Measurements from ENCODE around the gene ACOT8. TPM values are rescaled to one million over a fixed set of nuclear protein-coding genes. Genes with fewer than 3 reads are reported as not detected.
"Not testable (repeated sequence)": the region's sequence is repeated elsewhere in the genome, so short reads cannot be mapped to it uniquely, and the experiment has no call there.

The ACOT8 gene
- polyA plus RNA-seq, 2 donors: 24.8 to 26.6 TPM

GRCh38 chr20:45833030-45833882, 23.9 kb downstream of the ACOT8 start, which contains the start of gene SNX21:
TSS of gene SNX21 (plus strand) at chr20:45833799. CDS start at chr20:45833920, 121 bp downstream.
- Histone ChIP-seq H3K4me1 (ENCODE audit: control insufficient read depth in 2 of 2, insufficient read depth in 2 of 2, low read length in 1 of 2) (peaks cover 3 to 12% of the 10 kb centered on the region in 2 donors), H3K27ac (ENCODE audit: low read depth in 2 of 2, low read length in 1 of 2) (peak within 1 kb of the TSS; percentile 85 to 93), H3K36me3 (ENCODE audit: control insufficient read depth in 2 of 2, insufficient read depth in 2 of 2, low read length in 1 of 2) (no peaks in the 10 kb centered on the region), H3K27me3 (ENCODE audit: control insufficient read depth in 1 of 2, insufficient read depth in 2 of 2, low read length in 2 of 2) (no peaks in the 10 kb centered on the region), H3K4me3 (ENCODE audit: low read depth in 1 of 2, low read length in 2 of 2) (peak within 1 kb of the TSS; percentile 68 to 70), H3K9me3 (ENCODE audit: control insufficient read depth in 2 of 2, insufficient read depth in 1 of 2, low read depth in 1 of 2, low read length in 1 of 2) (no peaks in the 10 kb centered on the region)
- 3 to 6% methylated on average over 31 to 35 of the region's 35 CpGs for WGBS, 2 donors

- Histone ChIP-seq H3K4me1 (ENCODE audit: control insufficient read depth in 2 of 2, insufficient read depth in 2 of 2, low read length in 1 of 2) (peaks cover 3 to 12% of the 10 kb centered on the region in 2 donors), H3K9me3 (ENCODE audit: control insufficient read depth in 2 of 2, insufficient read depth in 1 of 2, low read depth in 1 of 2, low read length in 1 of 2) (no peaks in the 10 kb centered on the region), H3K27ac (ENCODE audit: low read depth in 2 of 2, low read length in 1 of 2) (peak overlapping the region; percentile 85 to 93), H3K27me3 (ENCODE audit: control insufficient read depth in 1 of 2, insufficient read depth in 2 of 2, low read length in 2 of 2) (no peaks in the 10 kb centered on the region), H3K4me3 (ENCODE audit: low read depth in 1 of 2, low read length in 2 of 2) (no peak overlapping the region), H3K36me3 (ENCODE audit: control insufficient read depth in 2 of 2, insufficient read depth in 2 of 2, low read length in 1 of 2) (no peaks in the 10 kb centered on the region)
- 84 to 85% methylated on average over 4 of the region's 4 CpGs for WGBS, 2 donors
These were observed 24.6 kb downstream of the ACOT8 start for GRCh38 chr20:45832619-45833018.

GRCh38 chr20:45829673-45830106, 27.5 kb downstream of the ACOT8 start:
- 64 to 76% methylated on average over 4 of the region's 4 CpGs for WGBS, 2 donors
- not testable (repeated sequence) for H3K4me1 ChIP-seq (ENCODE audit: control insufficient read depth in 2 of 2, insufficient read depth in 2 of 2, low read length in 1 of 2); H3K4me3 ChIP-seq (ENCODE audit: low read depth in 1 of 2, low read length in 2 of 2); H3K27me3 ChIP-seq (ENCODE audit: control insufficient read depth in 1 of 2, insufficient read depth in 2 of 2, low read length in 2 of 2); H3K27ac ChIP-seq (ENCODE audit: low read depth in 2 of 2, low read length in 1 of 2); H3K36me3 ChIP-seq (ENCODE audit: control insufficient read depth in 2 of 2, insufficient read depth in 2 of 2, low read length in 1 of 2); H3K9me3 ChIP-seq (ENCODE audit: control insufficient read depth in 2 of 2, insufficient read depth in 1 of 2, low read depth in 1 of 2, low read length in 1 of 2)

GRCh38 chr20:45828589-45828988, 28.6 kb downstream of the ACOT8 start:
- Histone ChIP-seq H3K27ac (ENCODE audit: low read depth in 2 of 2, low read length in 1 of 2) (peak overlapping the region; percentile 34 to 62), H3K4me1 (ENCODE audit: control insufficient read depth in 2 of 2, insufficient read depth in 2 of 2, low read length in 1 of 2) (peaks cover 0 to 8% of the 10 kb centered on the region in 2 donors), H3K36me3 (ENCODE audit: control insufficient read depth in 2 of 2, insufficient read depth in 2 of 2, low read length in 1 of 2) (no peaks in the 10 kb centered on the region), H3K4me3 (ENCODE audit: low read depth in 1 of 2, low read length in 2 of 2) (no peak overlapping the region), H3K27me3 (ENCODE audit: control insufficient read depth in 1 of 2, insufficient read depth in 2 of 2, low read length in 2 of 2) (peaks cover 0 to 2% of the 10 kb centered on the region in 2 donors), H3K9me3 (ENCODE audit: control insufficient read depth in 2 of 2, insufficient read depth in 1 of 2, low read depth in 1 of 2, low read length in 1 of 2) (no peaks in the 10 kb centered on the region)
- 42 to 71% methylated on average over 2 of the region's 2 CpGs for WGBS, 2 donors

- Histone ChIP-seq H3K4me1 (ENCODE audit: control insufficient read depth in 2 of 2, insufficient read depth in 2 of 2, low read length in 1 of 2) (peaks cover 3 to 13% of the 10 kb centered on the region in 2 donors), H3K9me3 (ENCODE audit: control insufficient read depth in 2 of 2, insufficient read depth in 1 of 2, low read depth in 1 of 2, low read length in 1 of 2) (no peaks in the 10 kb centered on the region), H3K27me3 (ENCODE audit: control insufficient read depth in 1 of 2, insufficient read depth in 2 of 2, low read length in 2 of 2) (peaks cover 0 to 2% of the 10 kb centered on the region in 2 donors), H3K4me3 (ENCODE audit: low read depth in 1 of 2, low read length in 2 of 2) (no peak overlapping the region), H3K27ac (ENCODE audit: low read depth in 2 of 2, low read length in 1 of 2) (peak overlapping the region in 1 of 2 donors; percentile 29), H3K36me3 (ENCODE audit: control insufficient read depth in 2 of 2, insufficient read depth in 2 of 2, low read length in 1 of 2) (no peaks in the 10 kb centered on the region)
- 74 to 84% methylated on average over 6 of the region's 6 CpGs for WGBS, 2 donors
These were observed 29.5 kb downstream of the ACOT8 start for GRCh38 chr20:45827712-45828111.

- no peak within 1 kb of the TSS for H3K4me3 ChIP-seq (ENCODE audit: low read depth in 1 of 2, low read length in 2 of 2)
- H3K9me3 ChIP-seq (ENCODE audit: control insufficient read depth in 2 of 2, insufficient read depth in 1 of 2, low read depth in 1 of 2, low read length in 1 of 2): no peaks in the 10 kb centered on the region
- 78 to 88% methylated on average over 8 of the region's 8 CpGs for WGBS, 2 donors
- H3K36me3 ChIP-seq (ENCODE audit: control insufficient read depth in 2 of 2, insufficient read depth in 2 of 2, low read length in 1 of 2): no peaks in the 10 kb centered on the region
- peaks cover 0 to 2% of the 10 kb centered on the region in 2 donors for H3K27me3 ChIP-seq (ENCODE audit: control insufficient read depth in 1 of 2, insufficient read depth in 2 of 2, low read length in 2 of 2)
- peak within 1 kb of the TSS; percentile 29 to 66 for H3K27ac ChIP-seq (ENCODE audit: low read depth in 2 of 2, low read length in 1 of 2)
- peaks cover 3 to 16% of the 10 kb centered on the region in 2 donors for H3K4me1 ChIP-seq (ENCODE audit: control insufficient read depth in 2 of 2, insufficient read depth in 2 of 2, low read length in 1 of 2)
These were observed 30.1 kb downstream of the ACOT8 start, which contains the start of gene TNNC2 for GRCh38 chr20:45827030-45827652. TSS of gene TNNC2 (minus strand) at chr20:45827312. CDS start at chr20:45827248, 64 bp downstream.

- 55 to 63% methylated on average over 6 of the region's 6 CpGs for WGBS, 2 donors
- Histone ChIP-seq H3K9me3 (ENCODE audit: control insufficient read depth in 2 of 2, insufficient read depth in 1 of 2, low read depth in 1 of 2, low read length in 1 of 2) (no peaks in the 10 kb centered on the region), H3K36me3 (ENCODE audit: control insufficient read depth in 2 of 2, insufficient read depth in 2 of 2, low read length in 1 of 2) (no peaks in the 10 kb centered on the region), H3K27me3 (ENCODE audit: control insufficient read depth in 1 of 2, insufficient read depth in 2 of 2, low read length in 2 of 2) (peaks cover 0 to 2% of the 10 kb centered on the region in 2 donors), H3K4me1 (ENCODE audit: control insufficient read depth in 2 of 2, insufficient read depth in 2 of 2, low read length in 1 of 2) (peaks cover 3 to 16% of the 10 kb centered on the region in 2 donors), H3K4me3 (ENCODE audit: low read depth in 1 of 2, low read length in 2 of 2) (no peak overlapping the region), H3K27ac (ENCODE audit: low read depth in 2 of 2, low read length in 1 of 2) (peak overlapping the region; percentile 19 to 66)
These were observed 30.7 kb downstream of the ACOT8 start for GRCh38 chr20:45826381-45827019.

GRCh38 chr20:45823949-45824835, 33.0 kb downstream of the ACOT8 start:
- no peaks in the 10 kb centered on the region for H3K9me3 ChIP-seq (ENCODE audit: control insufficient read depth in 2 of 2, insufficient read depth in 1 of 2, low read depth in 1 of 2, low read length in 1 of 2)
- H3K27me3 ChIP-seq (ENCODE audit: control insufficient read depth in 1 of 2, insufficient read depth in 2 of 2, low read length in 2 of 2): peaks cover 0 to 2% of the 10 kb centered on the region in 2 donors
- no peak overlapping the region for H3K27ac ChIP-seq (ENCODE audit: low read depth in 2 of 2, low read length in 1 of 2)
- peak overlapping the region in 1 of 2 donors; percentile 0 for H3K4me3 ChIP-seq (ENCODE audit: low read depth in 1 of 2, low read length in 2 of 2)
- peaks cover 3 to 16% of the 10 kb centered on the region in 2 donors for H3K4me1 ChIP-seq (ENCODE audit: control insufficient read depth in 2 of 2, insufficient read depth in 2 of 2, low read length in 1 of 2)
- H3K36me3 ChIP-seq (ENCODE audit: control insufficient read depth in 2 of 2, insufficient read depth in 2 of 2, low read length in 1 of 2): no peaks in the 10 kb centered on the region
- WGBS, 2 donors: 20 to 21% methylated on average over 55 to 57 of the region's 57 CpGs

All from esophagus (tissue), 2 donors.